ENCODE data around the gene JMJD8. TPM values are rescaled to one million over a fixed set of nuclear protein-coding genes. Genes with fewer than 3 reads are reported as not detected.
A peak's percentile ranks its signal among the peaks of the same experiment; 100 is the strongest.

JMJD8 gene
- total RNA-seq, 2 donors from 2014 or later: 48.8 to 55.6 TPM

DNA sequence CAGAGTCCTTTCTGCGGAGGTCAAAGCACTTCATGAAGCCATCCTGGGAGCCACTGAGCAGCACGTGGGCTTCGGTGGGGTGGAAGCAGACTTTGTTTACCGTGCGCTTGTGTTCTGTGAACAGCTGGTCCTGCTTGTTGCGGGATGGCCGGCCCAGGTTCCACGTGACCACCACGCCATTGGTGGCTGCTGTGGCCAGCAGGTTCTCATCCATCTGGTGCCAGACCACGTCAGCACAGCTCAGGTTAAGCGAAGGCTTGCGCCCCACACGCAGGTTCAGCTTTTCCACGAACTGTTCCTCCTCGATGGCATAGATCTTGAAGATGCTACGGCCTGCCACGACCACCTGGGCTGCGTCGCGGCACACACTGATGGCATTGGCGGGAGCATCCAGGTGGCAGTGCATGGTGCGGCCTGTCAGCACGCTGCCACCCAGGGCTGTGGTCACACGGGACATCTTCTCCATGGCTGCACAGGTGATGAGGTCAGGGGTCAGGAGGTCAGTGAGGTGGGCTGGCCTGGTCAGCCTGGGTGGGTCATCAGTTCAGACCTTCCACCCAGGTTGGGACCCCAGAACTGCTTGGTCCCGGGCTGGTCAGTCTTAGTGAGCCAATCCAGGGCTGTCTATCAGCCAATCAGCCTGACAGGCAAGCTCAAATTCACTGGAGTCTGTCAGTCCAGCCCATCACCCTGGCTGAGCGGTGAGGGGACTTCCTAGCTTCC, 5.2 kb upstream of the JMJD8 start:
- Mint-ChIP-seq H3K27me3 (ENCODE audit: insufficient read depth) (peaks cover 36% of the 10 kb centered on the region), H3K36me3 (ENCODE audit: low read depth) (peaks cover 17% of the 10 kb centered on the region)
- H3K27ac ChIP-seq (ENCODE audit: low read depth, low read length): peak overlapping the region; percentile 4

DNA sequence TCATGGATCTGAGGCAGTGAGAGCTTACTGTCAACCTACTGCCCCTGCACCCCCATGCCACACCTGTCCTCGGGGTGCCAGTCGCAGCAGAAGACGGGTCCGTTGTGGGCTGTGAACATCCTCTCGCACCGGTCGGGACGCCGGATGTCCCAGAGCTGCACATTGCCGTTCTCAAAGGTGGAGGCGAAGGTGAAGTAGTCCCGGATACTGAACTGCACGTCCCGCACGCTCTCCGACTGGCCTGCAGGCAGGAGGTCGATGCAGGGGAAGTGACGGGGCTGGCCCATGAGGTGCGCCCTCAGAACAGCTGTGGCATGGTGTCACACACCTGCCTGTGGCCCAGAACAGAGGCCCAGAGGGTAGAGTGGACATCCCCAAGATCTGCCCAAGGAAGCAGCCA, 3.4 kb upstream of the JMJD8 start:
- H3K27me3 ChIP-seq (ENCODE audit: control insufficient read depth, insufficient read depth, low read length, poor library complexity, severe bottlenecking): peaks cover 19% of the 10 kb centered on the region
- WGBS, 2 experiments (ENCODE audit: insufficient coverage in 1 of 2, insufficient read length in 1 of 2): 91 to 97% methylated on average over 19 of the region's 19 CpGs
- no peak overlapping the region for H3K27ac Mint-ChIP-seq
- H3K36me3 ChIP-seq (ENCODE audit: control insufficient read depth, insufficient read depth, low read length): peaks cover 21% of the 10 kb centered on the region
- peaks cover 20% of the 10 kb centered on the region for H3K27me3 Mint-ChIP-seq (ENCODE audit: insufficient read depth)
- peaks cover 9% of the 10 kb centered on the region for H3K4me1 ChIP-seq (ENCODE audit: control insufficient read depth, insufficient read depth, low read length)
- DNase-seq: no peak
- H3K36me3 Mint-ChIP-seq (ENCODE audit: low read depth): peaks cover 21% of the 10 kb centered on the region
- TF ChIP-seq, protein P1, sequence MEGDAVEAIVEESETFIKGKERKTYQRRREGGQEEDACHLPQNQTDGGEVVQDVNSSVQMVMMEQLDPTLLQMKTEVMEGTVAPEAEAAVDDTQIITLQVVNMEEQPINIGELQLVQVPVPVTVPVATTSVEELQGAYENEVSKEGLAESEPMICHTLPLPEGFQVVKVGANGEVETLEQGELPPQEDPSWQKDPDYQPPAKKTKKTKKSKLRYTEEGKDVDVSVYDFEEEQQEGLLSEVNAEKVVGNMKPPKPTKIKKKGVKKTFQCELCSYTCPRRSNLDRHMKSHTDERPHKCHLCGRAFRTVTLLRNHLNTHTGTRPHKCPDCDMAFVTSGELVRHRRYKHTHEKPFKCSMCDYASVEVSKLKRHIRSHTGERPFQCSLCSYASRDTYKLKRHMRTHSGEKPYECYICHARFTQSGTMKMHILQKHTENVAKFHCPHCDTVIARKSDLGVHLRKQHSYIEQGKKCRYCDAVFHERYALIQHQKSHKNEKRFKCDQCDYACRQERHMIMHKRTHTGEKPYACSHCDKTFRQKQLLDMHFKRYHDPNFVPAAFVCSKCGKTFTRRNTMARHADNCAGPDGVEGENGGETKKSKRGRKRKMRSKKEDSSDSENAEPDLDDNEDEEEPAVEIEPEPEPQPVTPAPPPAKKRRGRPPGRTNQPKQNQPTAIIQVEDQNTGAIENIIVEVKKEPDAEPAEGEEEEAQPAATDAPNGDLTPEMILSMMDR (conservative IDR thresholded peaks at IDR 0.05): no peak
- no peak overlapping the region for H3K27ac ChIP-seq (ENCODE audit: low read depth, low read length)
- no peak overlapping the region for H3K4me3 ChIP-seq (ENCODE audit: low read length)
- H3K9ac ChIP-seq (ENCODE audit: extremely low read depth, low read length, poor library complexity, severe bottlenecking): no peak overlapping the region
- no peaks in the 10 kb centered on the region for H3K9me3 Mint-ChIP-seq
- H3K9me3 ChIP-seq (ENCODE audit: control insufficient read depth, low read length): no peaks in the 10 kb centered on the region
- H3K4me3 Mint-ChIP-seq: no peak overlapping the region
- peaks cover 6% of the 10 kb centered on the region for H3K4me1 Mint-ChIP-seq

More for the DNA sequence above, 5.2 kb upstream of the JMJD8 start:
- Histone ChIP-seq H3K9me3 (ENCODE audit: control insufficient read depth, low read length) (no peaks in the 10 kb centered on the region), H3K4me1 (ENCODE audit: control insufficient read depth, insufficient read depth, low read length) (peaks cover 5% of the 10 kb centered on the region), H3K9ac (ENCODE audit: extremely low read depth, low read length, poor library complexity, severe bottlenecking) (peak overlapping the region; percentile 60), H3K27me3 (ENCODE audit: control insufficient read depth, insufficient read depth, low read length, poor library complexity, severe bottlenecking) (peaks cover 38% of the 10 kb centered on the region), H3K4me3 (ENCODE audit: low read length) (peak overlapping the region; percentile 94), H3K36me3 (ENCODE audit: control insufficient read depth, insufficient read depth, low read length) (peaks cover 11% of the 10 kb centered on the region)
- TF ChIP-seq, protein P1 (conservative IDR thresholded peaks at IDR 0.05): no peak
- 90 to 91% methylated on average over 20 to 26 of the region's 26 CpGs for WGBS, 2 experiments (ENCODE audit: insufficient coverage in 1 of 2, insufficient read length in 1 of 2)
- Mint-ChIP-seq H3K9me3 (no peaks in the 10 kb centered on the region), H3K27ac (peak overlapping the region; percentile 55), H3K4me1 (no peaks in the 10 kb centered on the region), H3K4me3 (peak overlapping the region; percentile 80)
- no peak for DNase-seq

DNA sequence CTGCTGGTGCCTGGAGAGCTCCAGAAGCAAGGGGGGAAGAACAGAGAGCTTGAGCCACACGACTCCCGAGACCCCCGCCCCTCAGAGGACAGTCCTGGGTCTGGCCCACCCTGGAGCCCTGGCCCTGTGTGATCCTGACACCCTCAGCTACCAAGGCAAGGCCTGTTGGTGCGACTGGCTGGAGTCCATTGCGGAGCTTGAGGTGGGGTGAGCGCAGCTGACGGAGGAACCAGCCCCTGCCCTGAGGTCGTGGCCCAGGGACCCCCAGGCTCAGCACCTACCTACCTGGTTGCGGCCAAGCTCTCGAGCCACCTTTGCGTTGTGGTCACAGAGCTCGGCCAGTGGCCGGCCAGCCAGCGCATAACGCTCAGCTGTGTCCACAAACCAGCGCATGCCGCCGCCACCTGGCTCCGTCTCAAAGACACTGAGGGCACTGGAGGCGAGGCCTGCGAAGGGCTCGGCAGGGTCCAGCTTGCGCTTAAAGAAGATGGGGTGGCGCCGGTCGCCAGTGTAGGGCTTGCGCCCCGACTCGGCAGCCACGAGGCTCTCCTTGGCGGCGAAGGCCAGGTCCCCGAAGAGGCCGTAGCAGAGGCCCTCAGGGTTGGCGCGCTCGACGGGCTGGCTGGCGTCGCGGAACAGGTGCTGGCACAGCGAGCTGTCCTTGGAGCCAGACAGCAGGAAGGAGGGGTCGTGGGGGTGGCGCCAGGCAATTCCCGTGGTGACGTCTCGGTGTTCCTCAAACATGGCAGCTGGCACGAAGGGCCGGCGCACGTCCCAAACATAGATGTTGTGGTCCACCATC, 2.5 kb upstream of the JMJD8 start:
- Histone ChIP-seq H3K9me3 (ENCODE audit: control insufficient read depth, low read length) (no peaks in the 10 kb centered on the region), H3K4me3 (ENCODE audit: low read length) (no peak overlapping the region), H3K9ac (ENCODE audit: extremely low read depth, low read length, poor library complexity, severe bottlenecking) (no peak overlapping the region), H3K36me3 (ENCODE audit: control insufficient read depth, insufficient read depth, low read length) (peaks cover 30% of the 10 kb centered on the region), H3K27ac (ENCODE audit: low read depth, low read length) (no peak overlapping the region), H3K27me3 (ENCODE audit: control insufficient read depth, insufficient read depth, low read length, poor library complexity, severe bottlenecking) (peaks cover 11% of the 10 kb centered on the region), H3K4me1 (ENCODE audit: control insufficient read depth, insufficient read depth, low read length) (peaks cover 17% of the 10 kb centered on the region)
- TF ChIP-seq, protein P1 (conservative IDR thresholded peaks at IDR 0.05): no peak
- Mint-ChIP-seq H3K4me3 (no peak overlapping the region), H3K27ac (no peak overlapping the region), H3K36me3 (ENCODE audit: low read depth) (peaks cover 29% of the 10 kb centered on the region), H3K27me3 (ENCODE audit: insufficient read depth) (peaks cover 11% of the 10 kb centered on the region), H3K4me1 (peaks cover 10% of the 10 kb centered on the region), H3K9me3 (no peaks in the 10 kb centered on the region)
- no peak for DNase-seq
- WGBS, 2 experiments (ENCODE audit: insufficient coverage in 1 of 2, insufficient read length in 1 of 2): 96 to 98% methylated on average over 36 to 51 of the region's 51 CpGs
